H1 (cell line): Measurements from ENCODE around the gene CDKN2B-AS1. TPM values are rescaled to one million over a fixed set of nuclear protein-coding genes. Genes with fewer than 3 reads are reported as not detected.

ENCODE experiments used
- CTCF ChIA-PET: fragments of 300-600 bp; sonication (Branson Sonifier 250); formaldehyde crosslinking; loops from one replicate; lab custom pipeline; 2021; ENCODE audit not compliant: partially characterized antibody; lab: Charles Lee
- POLR2A ChIA-PET: fragments of 300-600 bp; sonication (Branson Sonifier 250); formaldehyde crosslinking; loops from one replicate; lab custom pipeline; 2021; ENCODE audit warnings: inconsistent platforms; ENCODE audit not compliant: partially characterized antibody; lab: Charles Lee
- DNase-seq, 2 experiments: peaks; one replicate each; pipeline versions ENCODE4 v3.0.0 to v3.0.0-alpha.2; 2010 to 2022; ENCODE audit warnings: low spot score in 2 of 2, low read depth in 1 of 2, mixed read lengths in 1 of 2
- FAIRE-seq: peaks from 2 replicates; lab custom pipeline; 2011; peaks lifted over from hg19 to GRCh38; lab: Jason Lieb, UNC
- H2AFZ ChIP-seq: 2 replicates; pipeline ENCODE4 v1.8.1; 2012; ENCODE audit warnings: low read length, inconsistent platforms
- H2AK5ac ChIP-seq: 2 replicates; pipeline ENCODE4 v1.6.1; 2013; ENCODE audit warnings: low read depth, low read length
- H2BK120ac ChIP-seq: replicated peaks from 2 replicates; pipeline ENCODE3; 2013; ENCODE audit warnings: low read depth, low read length, inconsistent platforms
- H2BK12ac ChIP-seq: 2 replicates; pipeline ENCODE4 v1.6.1; 2013; ENCODE audit warnings: low read depth, low read length
- H2BK15ac ChIP-seq: 2 replicates; pipeline ENCODE4 v1.6.1; 2013; ENCODE audit warnings: low read length
- H2BK20ac ChIP-seq: 2 replicates; pipeline ENCODE4 v1.6.1; 2013; ENCODE audit warnings: low read length
- H2BK5ac ChIP-seq: 2 replicates; pipeline ENCODE4 v1.6.1; 2013; ENCODE audit warnings: low read depth, low read length
- H3K14ac ChIP-seq: 2 replicates; pipeline ENCODE4 v1.6.1; 2013; ENCODE audit warnings: inconsistent platforms; ENCODE audit not compliant: insufficient read length
- H3K18ac ChIP-seq: 2 replicates; pipeline ENCODE4 v1.6.1; 2013; ENCODE audit warnings: low read length; ENCODE audit errors: extremely low read depth
- H3K23ac ChIP-seq: 2 replicates; pipeline ENCODE4 v1.6.1; 2013; ENCODE audit warnings: inconsistent platforms; ENCODE audit not compliant: insufficient read length
- H3K23me2 ChIP-seq: 2 replicates; pipeline ENCODE4 v1.6.1; 2013; ENCODE audit warnings: low read depth, low read length
- H3K27ac ChIP-seq: 2 replicates; pipeline ENCODE4 v1.6.1; 2011; ENCODE audit warnings: low read depth, low read length, inconsistent platforms
- H3K27me3 ChIP-seq, 4 experiments: replicated peaks in 1 of 4; 1 replicate in 1 of 4; 2 replicates in 3 of 4; pipeline versions ENCODE4 v1.6.1 to v1.8.1; 2011 to 2013; ENCODE audit warnings: low read length in 3 of 4, mild to moderate bottlenecking in 3 of 4, inconsistent platforms in 2 of 4, mixed read lengths in 2 of 4, moderate library complexity in 1 of 4; ENCODE audit not compliant: control insufficient read depth in 3 of 4, insufficient read depth in 3 of 4; ENCODE audit errors: extremely low read depth in 1 of 4
- H3K36me3 ChIP-seq, 4 experiments: 2 replicates each; pipeline versions ENCODE4 v1.6.1 to v1.8.1; 2011 to 2013; ENCODE audit warnings: mild to moderate bottlenecking in 4 of 4, low read length in 3 of 4, moderate library complexity in 2 of 4, control low read depth in 1 of 4, inconsistent platforms in 1 of 4; ENCODE audit not compliant: insufficient read depth in 4 of 4, control insufficient read depth in 2 of 4
- H3K4ac ChIP-seq: replicated peaks from 2 replicates; pipeline ENCODE3; 2013; ENCODE audit warnings: low read length, low read depth, mixed read lengths, inconsistent platforms; ENCODE audit not compliant: insufficient read length
- H3K4me1 ChIP-seq, 4 experiments: replicated peaks in 1 of 4; 1 replicate in 1 of 4; 2 replicates in 3 of 4; pipeline versions ENCODE4 v1.6.1 to v1.8.1; 2011 to 2013; ENCODE audit warnings: low read length in 3 of 4, inconsistent platforms in 2 of 4, mixed read lengths in 1 of 4; ENCODE audit not compliant: insufficient read depth in 4 of 4, control insufficient read depth in 3 of 4
- H3K4me2 ChIP-seq, 2 experiments: 2 replicates each; pipeline versions ENCODE4 v1.6.1 to v1.8.1; 2011 to 2013; ENCODE audit warnings: low read depth in 2 of 2, low read length in 2 of 2, control low read depth in 1 of 2, inconsistent platforms in 1 of 2, mild to moderate bottlenecking in 1 of 2; ENCODE audit not compliant: insufficient read depth in 1 of 2
- H3K4me3 ChIP-seq, 4 experiments: fragments of 200-600, 300-600 bp in 1 of 4; sonication (generic), shearing (Covaris generic), sonication (Bioruptor Twin) in 1 of 4; 2 replicates each; pipeline versions ENCODE4 v1.5.1 to v1.8.1; 2011 to 2016; ENCODE audit warnings: low read length in 4 of 4, low read depth in 3 of 4, control low read depth in 2 of 4, inconsistent platforms in 2 of 4, mild to moderate bottlenecking in 2 of 4, mixed read lengths in 1 of 4, moderate library complexity in 1 of 4; ENCODE audit not compliant: insufficient read depth in 2 of 4; ENCODE audit errors: extremely low read depth in 1 of 4
- H3K56ac ChIP-seq: replicated peaks from 2 replicates; pipeline ENCODE3; 2013; ENCODE audit warnings: low read depth, mild to moderate bottlenecking, mixed read lengths, low read length, inconsistent platforms; ENCODE audit not compliant: insufficient read length
- H3K79me1 ChIP-seq: 2 replicates; pipeline ENCODE4 v1.6.1; 2013; ENCODE audit warnings: low read depth, low read length, control low read depth
- H3K79me2 ChIP-seq, 2 experiments: 2 replicates each; pipeline versions ENCODE4 v1.6.1 to v1.8.1; 2012 to 2013; ENCODE audit warnings: low read length in 2 of 2, mild to moderate bottlenecking in 2 of 2, inconsistent platforms in 1 of 2; ENCODE audit not compliant: insufficient read depth in 2 of 2, control insufficient read depth in 1 of 2
- H3K9ac ChIP-seq, 4 experiments: replicated peaks in 1 of 4; 1 replicate in 1 of 4; 2 replicates in 3 of 4; pipeline versions ENCODE4 v1.6.1 to v1.8.1; 2011 to 2013; ENCODE audit warnings: low read depth in 3 of 4, low read length in 3 of 4, control low read depth in 2 of 4, mild to moderate bottlenecking in 2 of 4, moderate library complexity in 2 of 4, inconsistent platforms in 1 of 4; ENCODE audit errors: extremely low read depth in 1 of 4
- H3K9me3 ChIP-seq, 2 experiments: 2 replicates each; pipeline versions ENCODE4 v1.6.1 to v1.8.1; 2012 to 2013; ENCODE audit warnings: mild to moderate bottlenecking in 2 of 2, moderate library complexity in 2 of 2, control low read depth in 1 of 2, inconsistent platforms in 1 of 2, low read depth in 1 of 2, low read length in 1 of 2, mixed read lengths in 1 of 2; ENCODE audit not compliant: insufficient read depth in 2 of 2
- H4K20me1 ChIP-seq, 2 experiments: replicated peaks in 1 of 2; 2 replicates each; pipeline versions ENCODE3 to v1.8.1; 2011 to 2013; ENCODE audit warnings: inconsistent platforms in 2 of 2, low read length in 2 of 2, mild to moderate bottlenecking in 1 of 2; ENCODE audit not compliant: insufficient read depth in 2 of 2, control insufficient read depth in 1 of 2
- H4K5ac ChIP-seq: 2 replicates; pipeline ENCODE4 v1.6.1; 2013; ENCODE audit warnings: low read length, low read depth, mixed read lengths, inconsistent platforms; ENCODE audit not compliant: insufficient read length
- H4K8ac ChIP-seq: 2 replicates; pipeline ENCODE4 v1.8.0; 2013; ENCODE audit warnings: mild to moderate bottlenecking, moderate library complexity, low read length, inconsistent platforms; ENCODE audit not compliant: insufficient read depth; ENCODE audit errors: extremely low read depth
- H4K91ac ChIP-seq: replicated peaks from 2 replicates; pipeline ENCODE3; 2013; ENCODE audit warnings: low read length, mixed read lengths, inconsistent platforms; ENCODE audit not compliant: insufficient read length
- WGBS, 2 experiments: shearing (Covaris generic) in 1 of 2; methylation state at CpG; one replicate each; pipeline versions ENCODE4 v1.1.6 to v1.1.7; 2013 to 2015; ENCODE audit warnings: low lambda C conversion rate in 2 of 2, mixed read lengths in 2 of 2, inconsistent platforms in 1 of 2, low coverage in 1 of 2, missing lambda C conversion rate in 1 of 2; ENCODE audit not compliant: insufficient replicate concordance in 2 of 2, insufficient coverage in 1 of 2, insufficient read length in 1 of 2; ENCODE audit errors: extremely low coverage in 1 of 2, missing lambda C conversion rate in 1 of 2; 5-methylcytosine and 5-hydroxymethylcytosine counted together
- polyA plus RNA-seq, 7 experiments: library from polyadenylated mRNA; depleted of rRNA in 3 of 7; stranded (reverse) in 5 of 7; unstranded in 2 of 7; fragments of >200 nt in 5 of 7; fragments of 200-250 nt in 2 of 7; gene quantifications; 1 replicate in 5 of 7; 2 replicates in 1 of 7; 4 replicates in 1 of 7; pipeline versions ENCODE4 v1.2.1 to v1.2.3, GENCODE V29; 2011 to 2013; ENCODE audit warnings: missing spikeins in 2 of 7, mixed read lengths in 2 of 7
- total RNA-seq: library from RNA; stranded (reverse); fragmentation: NEBNext Ultra II Directional; extraction: Animal tissue kit (Norgen Biotek cat#: 25700); gene quantifications from 2 replicates; pipeline ENCODE4 v1.2.1, GENCODE V29; 2021

Gene CDKN2B-AS1
- total and polyA plus RNA-seq, 2 of the 8 experiments (the other 6 are each of a cell fraction or from before 2014, with no cell fraction given), result not detected

GRCh38 chr9:22169727-22170503, 175.3 kb downstream of the CDKN2B-AS1 start:
- H3K4me3 ChIP-seq, result no peak overlapping the region
- H3K4me1 ChIP-seq, result no peaks in the 10 kb centered on the region
- no peak overlapping the region for H2BK120ac ChIP-seq
- H2BK12ac ChIP-seq, result no peak overlapping the region
- H4K5ac ChIP-seq, result no peak overlapping the region
- H3K4me2 ChIP-seq, result no peak overlapping the region
- H2BK15ac ChIP-seq, result no peak overlapping the region
- no peaks in the 10 kb centered on the region for H3K23me2 ChIP-seq
- ChIA-PET CTCF (interaction anchor here (0.6 to 0.7 kb wide), 2 partner anchors 31 to 49 kb away, joined by 3 read pairs; no protein-coding TSS in a partner anchor), POLR2A (no interaction called here)
- no peaks in the 10 kb centered on the region for H3K79me2 ChIP-seq
- H3K56ac ChIP-seq, result no peak overlapping the region
- no peak overlapping the region for H3K9ac ChIP-seq
- H4K20me1 ChIP-seq, result no peaks in the 10 kb centered on the region
- H3K4ac ChIP-seq, result no peak overlapping the region
- H2AFZ ChIP-seq, result no peak overlapping the region
- DNase-seq (no peak), FAIRE-seq (no peak)
- no peaks in the 10 kb centered on the region for H3K9me3 ChIP-seq
- H3K18ac ChIP-seq, result no peak overlapping the region
- no peak overlapping the region for H4K8ac ChIP-seq
- no peak overlapping the region for H3K23ac ChIP-seq
- no peaks in the 10 kb centered on the region for H3K27me3 ChIP-seq
- H2AK5ac ChIP-seq, result no peak overlapping the region
- H4K91ac ChIP-seq, result no peak overlapping the region
- H3K27ac ChIP-seq, result no peak overlapping the region
- WGBS, 2 experiments, result 80% methylated on average over 1 of the region's 1 CpG; no CpG with 5 or more reads in 1 of the 2 experiments
- no peak overlapping the region for H2BK5ac ChIP-seq
- H3K79me1 ChIP-seq, result no peaks in the 10 kb centered on the region
- no peaks in the 10 kb centered on the region for H3K36me3 ChIP-seq
- no peak overlapping the region for H2BK20ac ChIP-seq
- no peak overlapping the region for H3K14ac ChIP-seq
